Sigmoid colon (tissue), 4 donors: ENCODE results near the gene AIMP1.

Experiments
- CTCF ChIP-seq, 4 experiments: fragments of 450-650 bp in 3 of 4; fragments of 200-600 bp in 1 of 4; IDR thresholded peaks; one replicate each; pipeline ENCODE4 v1.5.1; 2016 to 2019; ENCODE audit warnings: antibody characterized with exemption in 4 of 4, mild to moderate bottlenecking in 3 of 4, moderate library complexity in 2 of 4
- POLR2AphosphoS5 ChIP-seq, 4 donors: sonication (generic); formaldehyde crosslinking; IDR thresholded peaks; one replicate each; pipeline ENCODE4 v1.6.1; 2017; ENCODE audit warnings: antibody characterized with exemption in 4 of 4

- TF ChIP-seq CTCF (IDR thresholded peaks at IDR 0.05): no peak
- TF ChIP-seq POLR2AphosphoS5 (IDR thresholded peaks at IDR 0.05): no peak
Measured at GRCh38 chr4:106277140-106277675, 39.1 kb upstream of the AIMP1 start.
